Measurements from ENCODE around the gene DPP6. TPM values are rescaled to one million over a fixed set of nuclear protein-coding genes. Genes with fewer than 3 reads are reported as not detected.

Gene DPP6
- total RNA-seq, 1 experiment from 2014 or later, result not detected

- intact Hi-C loops (cut with micrococcal nuclease; ENCODE audit: unreplicated experiment), result no loop called here
- CTCF ChIA-PET, result interaction anchor here (1.2 kb wide), 1 partner anchor 15 kb away, joined by 3 read pairs; no protein-coding TSS in a partner anchor
- Histone ChIP-seq H3K27me3 (replicated peaks; ENCODE audit: insufficient read depth, low read depth, low read length, poor library complexity) (peaks cover 13% of the 10 kb centered on the region), H3K4me1 (ENCODE audit: insufficient read depth, low read length, poor library complexity, severe bottlenecking) (no peaks in the 10 kb centered on the region), H3K27ac (ENCODE audit: low read depth, low read length, poor library complexity, severe bottlenecking) (no peak overlapping the region), H3K9me3 (ENCODE audit: low read depth, low read length, poor library complexity, severe bottlenecking) (peaks cover 4% of the 10 kb centered on the region), H3K36me3 (ENCODE audit: insufficient read depth, low read length, poor library complexity, severe bottlenecking) (no peaks in the 10 kb centered on the region), H3K4me3 (ENCODE audit: low read depth, low read length, poor library complexity, severe bottlenecking) (no peak overlapping the region)
- BruUV-seq (replicated peaks), result no TSS peak
- POLR2A ChIA-PET (ENCODE audit: low non-redundant PET), result no interaction called here
- DNase-seq (ENCODE audit: low spot score), result peak; percentile 68
- TF ChIP-seq EZH2 (IDR thresholded peaks at IDR 0.05; ENCODE audit: borderline replicate concordance, low read depth, low read length, poor library complexity, severe bottlenecking), result no peak
- peak; percentile 91 for TF ChIP-seq CTCF (conservative IDR thresholded peaks at IDR 0.05; ENCODE audit: low read depth, low read length)
These were observed 861.6 kb downstream of the DPP6 start for GRCh38 chr7:154913638-154914307.

- Histone ChIP-seq H3K27ac (ENCODE audit: low read depth, low read length, poor library complexity, severe bottlenecking) (no peak overlapping the region), H3K27me3 (replicated peaks; ENCODE audit: insufficient read depth, low read depth, low read length, poor library complexity) (peaks cover 15% of the 10 kb centered on the region), H3K36me3 (ENCODE audit: insufficient read depth, low read length, poor library complexity, severe bottlenecking) (no peaks in the 10 kb centered on the region), H3K4me1 (ENCODE audit: insufficient read depth, low read length, poor library complexity, severe bottlenecking) (no peaks in the 10 kb centered on the region), H3K9me3 (ENCODE audit: low read depth, low read length, poor library complexity, severe bottlenecking) (peaks cover 4% of the 10 kb centered on the region), H3K4me3 (ENCODE audit: low read depth, low read length, poor library complexity, severe bottlenecking) (no peak overlapping the region)
- TF ChIP-seq EZH2 (IDR thresholded peaks at IDR 0.05; ENCODE audit: borderline replicate concordance, low read depth, low read length, poor library complexity, severe bottlenecking) (no peak), CTCF (conservative IDR thresholded peaks at IDR 0.05; ENCODE audit: low read depth, low read length) (no peak)
- DNase-seq (ENCODE audit: low spot score), result no peak
- CTCF ChIA-PET, result interaction anchor here (1.2 kb wide), 1 partner anchor 14 kb away, joined by 3 read pairs; no protein-coding TSS in a partner anchor
- POLR2A ChIA-PET (ENCODE audit: low non-redundant PET), result no interaction called here
- no TSS peak for BruUV-seq (replicated peaks)
- intact Hi-C loops (cut with micrococcal nuclease; ENCODE audit: unreplicated experiment), result no loop called here
These were observed 862.3 kb downstream of the DPP6 start for GRCh38 chr7:154914308-154914995.

GRCh38 chr7:154914996-154915380 is 862.8 kb downstream of the DPP6 start:
- BruUV-seq (replicated peaks), result no TSS peak
- H3K4me3 ChIP-seq (ENCODE audit: low read depth, low read length, poor library complexity, severe bottlenecking), result no peak overlapping the region
- intact Hi-C loops (cut with micrococcal nuclease; ENCODE audit: unreplicated experiment), result no loop called here
- H3K4me1 ChIP-seq (ENCODE audit: insufficient read depth, low read length, poor library complexity, severe bottlenecking), result no peaks in the 10 kb centered on the region
- no peaks in the 10 kb centered on the region for H3K36me3 ChIP-seq (ENCODE audit: insufficient read depth, low read length, poor library complexity, severe bottlenecking)
- TF ChIP-seq EZH2 (IDR thresholded peaks at IDR 0.05; ENCODE audit: borderline replicate concordance, low read depth, low read length, poor library complexity, severe bottlenecking) (no peak), CTCF (conservative IDR thresholded peaks at IDR 0.05; ENCODE audit: low read depth, low read length) (no peak)
- peaks cover 4% of the 10 kb centered on the region for H3K9me3 ChIP-seq (ENCODE audit: low read depth, low read length, poor library complexity, severe bottlenecking)
- peaks cover 21% of the 10 kb centered on the region for H3K27me3 ChIP-seq (replicated peaks; ENCODE audit: insufficient read depth, low read depth, low read length, poor library complexity)
- POLR2A ChIA-PET (ENCODE audit: low non-redundant PET), result no interaction called here
- peak; percentile 22 for DNase-seq (ENCODE audit: low spot score)
- CTCF ChIA-PET, result no interaction called here
- no peak overlapping the region for H3K27ac ChIP-seq (ENCODE audit: low read depth, low read length, poor library complexity, severe bottlenecking)

Measured in A673 (cell line).